ENCODE results near the gene URB1. TPM values are rescaled to one million over a fixed set of nuclear protein-coding genes. Genes with fewer than 3 reads are reported as not detected.
A peak's percentile ranks its signal among the peaks of the same experiment; 100 is the strongest.

URB1 gene
- total RNA-seq, 2 experiments from 2014 or later, result 35.6 to 38.4 TPM

DNA sequence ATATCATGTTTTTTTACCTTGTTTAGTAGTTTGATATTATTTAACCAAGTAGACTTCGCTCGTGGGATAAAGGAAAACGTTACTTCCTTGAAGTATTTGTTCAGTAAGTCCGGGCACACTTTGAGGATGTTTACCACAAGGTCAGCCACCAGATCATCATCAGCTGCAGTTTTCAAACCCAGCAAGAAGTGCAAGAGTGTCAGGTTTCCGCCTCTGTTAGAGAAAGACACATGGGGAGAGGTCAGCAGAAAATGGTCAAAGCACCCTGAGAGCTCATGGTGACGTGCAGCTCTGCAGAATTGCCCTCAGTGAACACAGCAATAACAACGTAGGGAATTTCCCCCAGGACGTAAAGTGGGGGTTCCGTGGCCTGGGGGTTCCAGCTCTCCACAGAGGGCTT lies 24.4 kb downstream of the URB1 start:
- no peaks in the 10 kb centered on the region for H3K27me3 Mint-ChIP-seq
- H3K4me3 Mint-ChIP-seq, result no peak overlapping the region
- DNase-seq, result no peak
- H3K4me1 Mint-ChIP-seq, result peaks cover 13% of the 10 kb centered on the region
- H3K36me3 Mint-ChIP-seq, result peaks cover 34% of the 10 kb centered on the region
- H3K27ac Mint-ChIP-seq, result no peak overlapping the region
- H3K9me3 Mint-ChIP-seq, result no peaks in the 10 kb centered on the region

DNA sequence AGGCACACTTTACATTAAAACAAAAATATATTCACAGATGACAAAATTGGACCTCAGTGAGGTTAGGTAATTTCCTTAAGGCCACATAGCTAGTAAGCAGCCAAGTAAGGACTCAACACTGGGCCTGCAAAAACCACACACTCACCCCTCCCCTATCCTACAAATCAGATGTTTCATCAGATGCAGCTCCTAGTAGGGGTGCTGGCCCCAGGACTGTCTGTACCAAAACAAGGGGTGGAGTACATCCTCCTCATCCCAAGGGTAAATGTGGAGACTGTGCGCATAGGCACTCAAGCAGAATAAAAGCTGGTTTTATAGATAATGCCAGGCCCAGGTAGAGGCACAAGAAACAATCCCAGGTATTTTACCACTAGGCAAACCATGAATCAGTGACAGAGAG lies 25.7 kb downstream of the URB1 start:
- Mint-ChIP-seq H3K4me3 (no peak overlapping the region), H3K4me1 (peaks cover 11% of the 10 kb centered on the region), H3K27me3 (no peaks in the 10 kb centered on the region), H3K9me3 (no peaks in the 10 kb centered on the region), H3K27ac (no peak overlapping the region), H3K36me3 (peaks cover 31% of the 10 kb centered on the region)
- DNase-seq, result no peak

DNA sequence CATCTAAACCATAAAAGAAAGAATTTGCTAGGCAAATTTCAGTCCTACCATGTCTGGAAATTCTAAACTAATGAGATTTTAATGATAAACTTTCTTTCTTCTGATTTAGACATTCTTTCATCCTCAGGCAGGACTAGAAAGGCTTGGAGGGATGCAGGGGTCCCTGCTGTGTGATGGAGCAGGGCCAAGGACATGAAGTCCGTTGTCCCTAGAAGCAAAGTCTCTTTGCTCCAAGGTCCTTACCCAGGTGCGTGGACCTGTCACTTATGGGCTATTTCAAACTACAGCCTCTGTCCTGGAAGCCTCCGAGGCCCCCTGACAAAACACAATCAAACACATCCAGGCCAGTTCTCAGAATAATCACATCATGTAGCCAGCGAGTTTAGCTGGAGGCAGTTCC lies 26.6 kb downstream of the URB1 start:
- Mint-ChIP-seq H3K27ac (no peak overlapping the region), H3K4me3 (no peak overlapping the region), H3K9me3 (no peaks in the 10 kb centered on the region), H3K36me3 (peaks cover 30% of the 10 kb centered on the region), H3K27me3 (no peaks in the 10 kb centered on the region), H3K4me1 (peaks cover 1% of the 10 kb centered on the region)
- no peak for DNase-seq

DNA sequence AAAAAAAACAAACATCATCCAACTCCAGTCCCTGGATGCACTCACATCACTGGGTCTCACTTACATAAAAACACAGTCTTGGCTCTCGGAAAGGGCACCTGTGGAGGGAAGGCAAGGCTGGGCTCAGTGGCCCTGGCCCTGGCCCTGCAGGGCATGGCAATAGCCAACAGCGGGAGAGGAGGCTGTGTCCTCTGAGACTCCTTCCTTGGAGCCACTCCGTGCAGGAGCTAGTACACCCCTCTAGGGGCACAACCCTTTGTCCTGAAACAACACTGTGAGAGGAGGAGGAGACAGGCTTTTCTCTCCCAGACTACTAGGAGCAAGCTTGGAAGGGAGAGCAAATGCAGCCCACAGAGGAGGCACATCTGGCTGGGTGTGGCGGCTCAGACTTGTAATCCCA lies 28.0 kb downstream of the URB1 start:
- Mint-ChIP-seq H3K36me3 (peaks cover 32% of the 10 kb centered on the region), H3K27me3 (no peaks in the 10 kb centered on the region), H3K9me3 (no peaks in the 10 kb centered on the region), H3K4me3 (no peak overlapping the region), H3K4me1 (no peaks in the 10 kb centered on the region), H3K27ac (no peak overlapping the region)
- DNase-seq, result no peak

DNA sequence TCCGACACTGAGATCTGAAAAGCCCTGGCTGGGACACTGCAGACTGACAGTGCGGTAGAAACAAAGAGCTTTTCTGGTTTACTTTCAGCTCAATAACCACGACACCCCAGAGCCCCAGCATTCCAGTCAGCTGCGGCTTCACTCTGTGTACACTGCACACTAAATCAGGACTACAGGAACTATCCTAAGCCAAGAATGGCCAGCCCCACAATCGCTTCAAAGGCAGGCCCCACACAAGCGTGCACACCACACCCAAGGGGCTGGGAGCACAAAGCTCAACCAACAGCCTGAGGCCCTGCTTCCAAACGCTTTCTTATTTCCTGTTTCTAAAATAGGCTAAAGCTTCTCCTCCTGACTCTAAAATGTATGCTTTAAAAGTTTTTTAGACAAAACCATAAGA lies 28.4 kb downstream of the URB1 start:
- no peaks in the 10 kb centered on the region for H3K9me3 Mint-ChIP-seq
- H3K4me1 Mint-ChIP-seq, result no peaks in the 10 kb centered on the region
- peaks cover 35% of the 10 kb centered on the region for H3K36me3 Mint-ChIP-seq
- no peak for DNase-seq
- H3K27ac Mint-ChIP-seq, result no peak overlapping the region
- H3K27me3 Mint-ChIP-seq, result no peaks in the 10 kb centered on the region
- no peak overlapping the region for H3K4me3 Mint-ChIP-seq

DNA sequence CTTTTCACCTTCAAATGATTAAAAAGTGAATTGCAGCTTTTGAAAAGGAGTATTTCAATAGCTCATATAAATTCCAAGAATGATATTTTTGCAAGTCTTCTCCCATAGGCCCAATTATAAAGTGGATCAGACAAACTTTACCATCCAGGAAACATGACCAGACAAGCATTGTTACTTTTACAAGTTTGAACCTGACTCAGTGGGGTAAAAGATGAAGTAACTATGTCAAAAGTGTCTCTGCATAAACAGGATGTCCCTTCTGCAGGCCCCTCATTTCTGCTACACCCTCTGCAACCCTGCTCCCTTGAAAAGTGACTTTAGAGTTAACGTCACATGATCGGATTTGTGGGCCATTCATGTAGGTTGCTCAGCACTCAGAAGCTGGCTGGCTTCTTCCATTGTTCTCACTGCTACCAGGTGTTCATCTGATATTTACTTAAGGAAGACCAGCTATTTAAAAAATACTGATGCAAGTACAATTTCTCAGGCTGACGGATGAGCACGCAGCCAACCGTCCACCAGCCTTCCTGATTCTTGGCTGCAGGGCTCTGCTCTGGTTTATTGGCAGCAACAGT lies 32.3 kb downstream of the URB1 start:
- no peak for DNase-seq
- peaks cover 40% of the 10 kb centered on the region for H3K36me3 Mint-ChIP-seq
- H3K4me1 Mint-ChIP-seq, result no peaks in the 10 kb centered on the region
- no peak overlapping the region for H3K4me3 Mint-ChIP-seq
- H3K9me3 Mint-ChIP-seq, result no peaks in the 10 kb centered on the region
- no peak overlapping the region for H3K27ac Mint-ChIP-seq
- no peaks in the 10 kb centered on the region for H3K27me3 Mint-ChIP-seq

DNA sequence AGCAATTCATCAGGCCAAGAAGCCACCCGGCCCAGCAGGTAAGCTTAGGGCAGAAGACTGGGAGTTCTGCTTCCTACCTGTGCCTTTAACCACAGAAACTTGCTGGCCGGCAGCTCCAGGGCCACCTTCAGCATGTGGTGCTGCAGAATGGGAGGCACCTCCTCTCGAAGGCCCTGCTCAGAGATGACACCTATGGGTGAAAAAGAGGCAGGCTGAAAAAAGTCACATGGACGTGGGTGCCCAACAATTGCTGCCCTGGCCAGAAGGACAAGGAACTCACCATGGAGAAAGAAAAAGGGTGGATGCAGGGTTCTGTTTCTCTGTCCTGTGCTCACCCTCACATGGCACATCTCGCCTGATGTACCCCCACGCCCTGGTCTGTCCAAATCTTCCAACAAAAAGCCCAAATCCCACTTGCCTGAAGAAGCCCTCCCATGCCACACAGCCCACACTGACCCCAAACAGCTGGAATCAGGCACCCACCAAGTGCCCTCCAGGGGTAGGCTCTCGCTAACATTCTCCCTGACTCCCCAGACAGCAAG lies 33.0 kb downstream of the URB1 start:
- no peak overlapping the region for H3K27ac Mint-ChIP-seq
- H3K4me3 Mint-ChIP-seq, result no peak overlapping the region
- no peaks in the 10 kb centered on the region for H3K27me3 Mint-ChIP-seq
- peaks cover 37% of the 10 kb centered on the region for H3K36me3 Mint-ChIP-seq
- no peaks in the 10 kb centered on the region for H3K9me3 Mint-ChIP-seq
- DNase-seq, result no peak
- H3K4me1 Mint-ChIP-seq, result no peaks in the 10 kb centered on the region

DNA sequence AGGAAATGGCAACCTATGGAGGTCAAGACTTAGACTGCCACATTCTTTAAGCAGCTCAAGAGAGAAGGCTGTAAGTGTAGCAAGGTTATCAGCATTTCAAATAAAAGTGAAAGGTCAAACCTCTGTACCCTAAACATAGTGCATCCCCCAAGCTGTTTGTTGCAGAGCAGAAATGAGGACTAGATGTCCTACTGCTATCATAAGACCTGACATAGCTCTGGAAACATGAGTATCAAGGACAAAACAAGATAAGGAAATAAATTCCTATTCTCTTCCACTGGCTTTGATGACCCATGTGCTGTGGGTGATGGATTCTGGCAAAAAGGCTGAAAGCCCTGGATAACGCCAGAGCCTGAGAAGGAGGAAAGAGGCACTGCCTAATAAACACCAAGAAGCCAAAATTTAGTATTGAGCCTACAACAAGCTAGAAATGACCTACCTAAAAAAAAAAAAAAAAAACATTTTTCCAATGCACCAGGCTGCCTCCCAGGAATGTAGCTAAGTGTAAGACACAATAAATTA lies 35.9 kb downstream of the URB1 start:
- no peak for DNase-seq
- Mint-ChIP-seq H3K4me1 (no peaks in the 10 kb centered on the region), H3K36me3 (peaks cover 38% of the 10 kb centered on the region), H3K9me3 (no peaks in the 10 kb centered on the region), H3K27ac (no peak overlapping the region), H3K27me3 (no peaks in the 10 kb centered on the region), H3K4me3 (no peak overlapping the region)

DNA sequence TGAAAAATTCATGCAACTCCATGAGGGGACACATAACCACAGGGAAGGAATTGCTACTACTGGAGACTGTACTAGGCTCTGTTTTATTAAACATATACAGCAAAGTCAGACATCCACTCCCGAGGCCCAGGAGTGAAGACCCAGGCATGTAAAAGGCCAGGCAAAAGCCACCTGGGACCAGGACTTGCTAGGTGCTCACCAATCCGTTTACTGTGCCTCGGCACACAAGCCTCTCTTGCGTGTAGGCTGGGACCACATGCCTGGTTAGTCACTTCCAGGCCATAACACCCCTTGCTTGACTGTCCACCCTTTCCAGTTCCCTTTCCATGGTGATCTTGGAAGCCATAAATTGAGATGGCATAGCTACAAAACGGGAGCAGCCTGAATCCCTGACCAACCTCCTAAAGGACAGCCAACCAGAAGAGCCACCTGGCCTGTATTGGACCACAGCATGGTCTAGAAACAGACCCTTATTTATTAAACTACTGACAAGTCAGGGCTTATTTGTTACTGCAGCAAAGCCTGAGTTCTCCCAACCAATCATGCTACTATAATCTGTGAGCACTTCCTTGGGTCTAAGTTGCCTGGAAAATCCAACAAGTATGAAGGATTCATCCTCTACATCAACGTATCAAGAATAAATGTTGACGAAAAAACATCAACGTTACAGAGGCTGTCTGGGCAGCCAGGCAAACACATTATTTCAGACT lies 39.7 kb downstream of the URB1 start:
- H3K36me3 Mint-ChIP-seq, result peaks cover 31% of the 10 kb centered on the region
- H3K9me3 Mint-ChIP-seq, result no peaks in the 10 kb centered on the region

DNA sequence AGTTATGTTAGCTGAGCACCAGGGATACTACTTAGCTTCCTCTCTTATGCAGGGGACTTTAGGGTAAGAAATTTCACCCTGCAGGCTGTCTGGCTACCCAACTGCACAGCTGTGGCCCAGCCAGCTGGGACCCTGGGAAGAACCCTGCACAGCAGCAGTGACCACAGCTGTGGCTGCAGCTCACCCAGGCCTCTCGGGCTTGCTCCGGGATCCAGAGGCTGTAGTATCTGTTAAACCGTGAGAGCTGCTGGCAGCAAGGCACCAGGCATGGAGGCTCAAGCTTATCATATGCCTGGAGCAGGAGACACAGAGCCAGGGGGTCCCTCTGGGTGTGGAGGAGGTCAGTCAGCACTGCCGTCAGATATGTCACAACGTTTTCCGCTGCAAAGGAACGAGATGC lies 40.3 kb downstream of the URB1 start:
- no peak overlapping the region for H3K4me3 Mint-ChIP-seq
- H3K27ac Mint-ChIP-seq, result no peak overlapping the region
- no peaks in the 10 kb centered on the region for H3K4me1 Mint-ChIP-seq
- no peak for DNase-seq
- H3K9me3 Mint-ChIP-seq, result no peaks in the 10 kb centered on the region
- no peaks in the 10 kb centered on the region for H3K27me3 Mint-ChIP-seq
- peaks cover 38% of the 10 kb centered on the region for H3K36me3 Mint-ChIP-seq

More for the DNA sequence above, 39.7 kb downstream of the URB1 start:
- no peak overlapping the region for H3K27ac Mint-ChIP-seq
- no peaks in the 10 kb centered on the region for H3K4me1 Mint-ChIP-seq
- no peaks in the 10 kb centered on the region for H3K27me3 Mint-ChIP-seq
- DNase-seq, result no peak
- no peak overlapping the region for H3K4me3 Mint-ChIP-seq

DNA sequence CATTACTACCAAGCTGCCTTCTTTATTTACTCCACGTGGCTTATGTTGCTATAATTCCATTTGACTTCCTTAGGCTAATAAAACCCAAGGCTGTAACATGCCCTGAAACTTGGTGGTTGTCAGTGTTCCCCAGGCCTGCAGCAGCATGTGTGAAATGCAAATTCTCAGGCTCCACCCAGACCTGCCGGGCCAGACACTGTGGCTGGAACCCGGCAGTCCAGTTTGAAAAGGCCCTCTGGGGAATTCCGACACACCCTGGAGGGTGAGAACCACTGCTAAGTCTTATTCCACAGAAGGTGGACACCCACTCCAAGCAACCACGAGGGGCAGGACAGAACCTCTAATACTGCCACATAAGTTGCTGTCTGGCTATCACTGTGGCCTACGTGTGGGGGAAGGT lies 41.4 kb downstream of the URB1 start:
- Mint-ChIP-seq H3K4me3 (no peak overlapping the region), H3K27me3 (no peaks in the 10 kb centered on the region), H3K36me3 (peaks cover 46% of the 10 kb centered on the region), H3K4me1 (no peaks in the 10 kb centered on the region), H3K27ac (no peak overlapping the region), H3K9me3 (no peaks in the 10 kb centered on the region)
- no peak for DNase-seq

DNA sequence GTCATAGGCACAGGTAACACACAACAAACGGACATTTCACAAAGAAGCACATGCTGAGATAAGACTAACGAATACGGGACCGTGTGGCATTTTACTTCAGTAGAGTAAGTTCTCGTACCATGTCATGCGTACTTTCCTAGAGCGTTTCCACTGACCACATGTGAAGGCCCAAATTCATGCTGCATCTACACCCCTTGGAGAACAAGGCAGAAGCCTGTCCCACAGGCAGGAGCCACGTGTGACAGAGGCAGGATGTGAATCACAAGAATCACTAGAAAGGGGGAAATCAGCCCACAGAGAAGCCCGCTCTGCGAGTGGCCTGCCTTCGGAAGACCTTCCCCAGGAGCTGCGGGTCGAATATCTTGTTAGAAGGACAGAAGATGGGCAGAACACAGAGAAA lies 41.8 kb downstream of the URB1 start:
- Mint-ChIP-seq H3K9me3 (no peaks in the 10 kb centered on the region), H3K27ac (peak overlapping the region; percentile 25), H3K27me3 (no peaks in the 10 kb centered on the region), H3K4me1 (no peaks in the 10 kb centered on the region), H3K4me3 (no peak overlapping the region), H3K36me3 (peaks cover 47% of the 10 kb centered on the region)
- DNase-seq, result no peak

DNA sequence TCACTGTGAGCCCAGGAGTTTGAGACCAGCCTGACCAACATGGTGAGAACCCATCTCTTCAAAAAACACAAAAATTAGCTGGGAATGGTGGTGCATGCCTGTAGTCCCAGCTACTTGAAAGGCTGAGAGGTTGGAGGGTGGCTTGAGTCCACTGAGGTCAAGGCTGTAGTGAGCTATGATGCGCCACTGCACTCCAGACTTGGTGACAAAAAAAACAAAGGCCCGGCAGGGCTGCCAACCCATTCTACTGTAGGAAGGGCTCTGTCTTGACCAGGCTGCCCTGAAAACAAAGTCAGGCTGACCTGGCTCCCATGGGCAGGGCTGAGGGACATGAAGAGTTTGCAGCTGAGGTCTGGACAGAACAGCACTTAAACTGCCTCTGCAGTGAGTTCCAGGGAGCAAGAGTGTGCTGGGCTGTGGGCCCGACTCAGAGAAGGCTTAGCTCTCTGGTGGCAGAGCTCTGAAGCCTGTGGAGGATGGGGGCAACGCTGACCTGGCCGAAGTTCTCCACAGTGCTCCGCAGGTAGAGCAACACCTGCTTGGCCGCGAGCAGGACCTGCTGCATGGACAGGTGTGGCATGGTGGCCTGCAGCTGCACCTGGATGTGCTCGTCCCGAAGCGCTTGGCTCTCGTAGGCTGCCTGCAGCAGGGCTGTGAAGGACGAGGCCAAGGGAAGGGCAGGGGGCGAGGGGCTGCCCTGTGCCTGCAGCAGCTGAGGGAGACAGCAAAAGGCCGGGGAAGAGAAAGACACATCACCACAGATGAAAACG lies 42.4 kb downstream of the URB1 start:
- peak overlapping the region; percentile 25 for H3K27ac Mint-ChIP-seq

DNA sequence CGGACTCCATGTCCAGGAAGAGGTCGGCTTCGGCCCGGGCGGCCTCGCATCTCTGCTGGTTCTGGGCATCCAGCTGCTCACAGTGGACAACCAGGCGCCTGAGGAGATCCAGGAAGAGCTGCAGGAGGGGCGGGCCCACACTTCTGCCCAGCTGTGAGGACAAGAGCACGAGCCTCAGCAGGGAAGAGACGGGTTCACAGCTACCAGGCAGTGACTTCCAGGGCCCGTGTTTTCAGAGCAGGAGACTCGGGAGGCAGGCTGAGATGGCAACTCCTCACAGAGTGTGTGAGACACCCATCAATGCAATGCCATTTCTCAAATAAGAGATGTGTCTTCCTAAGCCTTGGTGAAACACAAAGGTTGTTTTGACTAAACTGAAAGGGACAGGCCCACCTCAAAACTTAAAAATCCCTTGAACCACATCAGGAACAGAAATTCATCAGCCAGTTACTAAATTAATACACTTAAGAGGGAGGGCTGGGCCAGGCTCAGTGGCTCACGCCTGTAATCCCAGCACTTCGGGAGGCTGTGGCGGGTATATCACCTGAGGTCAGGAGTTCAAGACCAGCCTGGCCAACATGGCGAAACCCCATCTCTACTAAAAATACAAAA lies 43.4 kb downstream of the URB1 start:
- H3K9me3 Mint-ChIP-seq, result peaks cover 3% of the 10 kb centered on the region
- H3K36me3 Mint-ChIP-seq, result peaks cover 56% of the 10 kb centered on the region
- no peaks in the 10 kb centered on the region for H3K27me3 Mint-ChIP-seq
- DNase-seq, result no peak
- no peak overlapping the region for H3K4me3 Mint-ChIP-seq
- H3K4me1 Mint-ChIP-seq, result no peaks in the 10 kb centered on the region
- H3K27ac Mint-ChIP-seq, result no peak overlapping the region

More for the DNA sequence above, 42.4 kb downstream of the URB1 start:
- H3K27me3 Mint-ChIP-seq, result no peaks in the 10 kb centered on the region
- no peak for DNase-seq
- H3K36me3 Mint-ChIP-seq, result peaks cover 50% of the 10 kb centered on the region
- H3K4me1 Mint-ChIP-seq, result no peaks in the 10 kb centered on the region
- H3K9me3 Mint-ChIP-seq, result no peaks in the 10 kb centered on the region
- H3K4me3 Mint-ChIP-seq, result no peak overlapping the region

Measured in activated naive CD8-positive, alpha-beta T cell treated with anti-CD3 and anti-CD28 coated beads for 36 hours (primary cell).